SK-N-SH (cell line): Measurements from ENCODE around the gene RPSA. TPM values are rescaled to one million over a fixed set of nuclear protein-coding genes. Genes with fewer than 3 reads are reported as not detected.
"Not testable (repeated sequence)": the region's sequence is repeated elsewhere in the genome, so short reads cannot be mapped to it uniquely, and the experiment has no call there.

Source experiments
- CTCF ChIA-PET: fragments of 300-600, 350-600 bp; formaldehyde crosslinking; extraction: SDS; loops from one replicate; lab custom pipeline; 2021; lab: Yijun Ruan, JAX
- POLR2A ChIA-PET: fragments of 350-600 bp; sonication (Branson Sonifier 250); formaldehyde crosslinking; extraction: SDS; loops from one replicate; lab custom pipeline; 2020; ENCODE audit warnings: antibody characterized with exemption, inconsistent platforms; lab: Yijun Ruan, JAX
- DNase-seq: peaks from one replicate; pipeline ENCODE4 v3.0.0; 2012
- H2AFZ ChIP-seq: fragments of 200-600 bp; sonication (generic); 2 replicates; pipeline ENCODE4 v1.8.1; 2016; ENCODE audit warnings: antibody characterized with exemption, mild to moderate bottlenecking, low read depth
- H3F3A ChIP-seq: fragments of 200-600 bp; sonication (generic); replicated peaks from 2 replicates; pipeline ENCODE3; 2016; ENCODE audit warnings: antibody characterized with exemption, mild to moderate bottlenecking; ENCODE audit not compliant: insufficient read depth
- H3K27ac ChIP-seq, 2 experiments: fragments of 200-500 bp in 1 of 2; fragments of 200-600 bp in 1 of 2; sonication (Bioruptor generic) in 1 of 2; sonication (generic), shearing (Covaris generic) in 1 of 2; 2 replicates each; pipeline versions ENCODE4 v1.5.1 to v1.6.1; 2014 to 2016; ENCODE audit warnings: low read depth in 2 of 2, inconsistent platforms in 1 of 2, low read length in 1 of 2, mild to moderate bottlenecking in 1 of 2, mixed read lengths in 1 of 2
- H3K27me3 ChIP-seq: fragments of 200-600 bp; sonication (generic), shearing (Covaris generic); 2 replicates; pipeline ENCODE4 v1.6.1; 2016; ENCODE audit warnings: mixed run types; ENCODE audit not compliant: insufficient read depth
- H3K36me3 ChIP-seq, 2 experiments: fragments of 200-500 bp in 1 of 2; fragments of 200-600 bp in 1 of 2; sonication (Bioruptor generic) in 1 of 2; sonication (generic) in 1 of 2; replicated peaks in 1 of 2; 2 replicates each; pipeline versions ENCODE3 to v1.5.1; 2014 to 2016; ENCODE audit warnings: low read length in 1 of 2, mild to moderate bottlenecking in 1 of 2; ENCODE audit not compliant: insufficient read depth in 2 of 2, control insufficient read depth in 1 of 2
- H3K4me1 ChIP-seq, 2 experiments: fragments of 200-500 bp in 1 of 2; fragments of 200-600 bp in 1 of 2; sonication (Bioruptor generic) in 1 of 2; sonication (generic), shearing (Covaris generic) in 1 of 2; 2 replicates each; pipeline versions ENCODE4 v1.5.1 to v1.6.1; 2014 to 2016; ENCODE audit warnings: low read depth in 1 of 2, low read length in 1 of 2, mixed run types in 1 of 2; ENCODE audit not compliant: insufficient read depth in 2 of 2, control insufficient read depth in 1 of 2
- H3K4me2 ChIP-seq: fragments of 200-600 bp; sonication (generic), shearing (Covaris generic); 2 replicates; pipeline ENCODE4 v1.6.1; 2017; ENCODE audit warnings: mixed run types
- H3K4me3 ChIP-seq, 2 experiments: fragments of 200-500 bp in 1 of 2; fragments of 200-600 bp in 1 of 2; sonication (Bioruptor generic) in 1 of 2; sonication (generic), shearing (Covaris generic) in 1 of 2; 2 replicates each; pipeline versions ENCODE4 v1.5.1 to v1.8.1; 2014 to 2016; ENCODE audit warnings: low read depth in 2 of 2, inconsistent platforms in 1 of 2, low read length in 1 of 2, mild to moderate bottlenecking in 1 of 2, mixed read lengths in 1 of 2, moderate library complexity in 1 of 2
- H3K79me2 ChIP-seq: fragments of 200-600 bp; sonication (generic); 2 replicates; pipeline ENCODE4 v1.8.1; 2017; ENCODE audit warnings: mild to moderate bottlenecking; ENCODE audit not compliant: insufficient read depth
- H3K9ac ChIP-seq: fragments of 200-600 bp; sonication (generic); 2 replicates; pipeline ENCODE4 v1.6.1; 2017; ENCODE audit warnings: mixed run types
- H3K9me2 ChIP-seq: fragments of 200-600 bp; sonication (generic); 2 replicates; pipeline ENCODE4 v1.6.1; 2017; ENCODE audit warnings: mixed run types
- H3K9me3 ChIP-seq: fragments of 200-600 bp; sonication (generic); 2 replicates; pipeline ENCODE4 v1.6.1; 2017; ENCODE audit warnings: mixed run types, mild to moderate bottlenecking, moderate library complexity
- H4K20me1 ChIP-seq: fragments of 200-600 bp; sonication (generic); 2 replicates; pipeline ENCODE4 v1.6.1; 2017; ENCODE audit warnings: mild to moderate bottlenecking, mixed run types; ENCODE audit not compliant: insufficient read depth
- EZH2phosphoT487 ChIP-seq: fragments of 200-600 bp; sonication (generic); IDR thresholded peaks from 2 replicates; pipeline ENCODE4 v1.6.1; 2017; ENCODE audit warnings: low read depth, mixed run types, mild to moderate bottlenecking, antibody characterized with exemption, moderate library complexity, borderline replicate concordance
- FOSL2 ChIP-seq: IDR thresholded peaks from 2 replicates; pipeline ENCODE4 v1.4.0; 2012; ENCODE audit warnings: low read depth, mild to moderate bottlenecking, moderate library complexity, borderline replicate concordance
- GABPA ChIP-seq: IDR thresholded peaks from 2 replicates; pipeline ENCODE4 v1.4.0; 2012; ENCODE audit warnings: low read depth, mild to moderate bottlenecking
- JUND ChIP-seq: IDR thresholded peaks from 2 replicates; pipeline ENCODE4 v1.4.0; 2012
- NRF1 ChIP-seq: IDR thresholded peaks from 2 replicates; pipeline ENCODE4 v1.6.1; 2012; ENCODE audit warnings: low read depth, mild to moderate bottlenecking, low read length
- WGBS: methylation state at CpG from one replicate; pipeline ENCODE4 v1.1.6; 2017; ENCODE audit warnings: low lambda C conversion rate; 5-methylcytosine and 5-hydroxymethylcytosine counted together
- polyA plus RNA-seq, 3 experiments: library from polyadenylated mRNA; depleted of rRNA; stranded (reverse); fragments of >200 nt; gene quantifications; 2 replicates each; pipeline ENCODE4 v1.2.3, GENCODE V29; 2012
- small RNA-seq, 7 experiments: library from RNA; depleted of rRNA; stranded (forward); fragments of <200 nt; gene quantifications; one replicate each; pipeline ENCODE3, GENCODE V24; 2012
- TF ChIP-seq, protein P1 (sequence below): IDR thresholded peaks from 2 replicates; pipeline ENCODE4 v1.4.0; 2012; ENCODE audit warnings: low read depth
- TF ChIP-seq, protein P2 (sequence below): fragments of 150-350 bp; IDR thresholded peaks from 2 replicates; pipeline ENCODE4 v1.6.1; 2017; ENCODE audit warnings: antibody characterized with exemption, low read length, low read depth, borderline replicate concordance

RPSA gene
- polyA plus RNA-seq, 1 of the 3 experiments (the other 2 are of a cell fraction), result 2,958 TPM

DNA sequence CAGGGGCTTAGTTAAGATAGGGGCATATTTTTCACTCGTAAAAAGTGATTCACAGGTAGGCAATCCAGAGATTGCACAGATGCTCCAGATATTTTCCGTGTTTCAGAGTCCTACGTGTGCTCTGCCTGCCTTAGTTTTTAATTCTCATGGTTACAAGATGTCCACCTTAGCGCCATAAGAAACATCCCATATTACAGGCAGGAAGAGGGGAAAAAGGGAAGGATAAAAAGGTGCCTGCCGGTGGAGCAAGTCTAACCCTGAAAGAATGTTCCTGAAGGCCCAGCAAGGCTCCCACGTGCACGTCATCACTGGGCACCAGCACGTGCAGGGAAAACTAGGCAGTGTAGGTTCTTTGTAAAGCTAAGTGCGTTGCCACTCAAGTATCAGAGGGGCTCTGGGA lies 50.8 kb downstream of the RPSA start:
- H3K27ac ChIP-seq, result no peak overlapping the region
- no peak overlapping the region for H3K4me3 ChIP-seq
- ChIA-PET POLR2A (no interaction called here), CTCF (interaction anchor here (6.0 kb wide), 1 partner anchor 10 kb away, joined by 35 read pairs; no protein-coding TSS in a partner anchor)
- no peaks in the 10 kb centered on the region for H3K9me2 ChIP-seq
- H3K79me2 ChIP-seq, result no peaks in the 10 kb centered on the region
- no peaks in the 10 kb centered on the region for H3K4me1 ChIP-seq
- H3K9me3 ChIP-seq, result no peaks in the 10 kb centered on the region
- no peak overlapping the region for H3K4me2 ChIP-seq
- H3K27me3 ChIP-seq, result no peaks in the 10 kb centered on the region
- 58% methylated on average over 9 of the region's 9 CpGs for WGBS
- H3F3A ChIP-seq, result no peaks in the 10 kb centered on the region
- H3K36me3 ChIP-seq, result no peaks in the 10 kb centered on the region
- no peak overlapping the region for H3K9ac ChIP-seq
- H2AFZ ChIP-seq, result no peak overlapping the region
- no peaks in the 10 kb centered on the region for H4K20me1 ChIP-seq
- no peak for DNase-seq
- TF ChIP-seq, protein P1, sequence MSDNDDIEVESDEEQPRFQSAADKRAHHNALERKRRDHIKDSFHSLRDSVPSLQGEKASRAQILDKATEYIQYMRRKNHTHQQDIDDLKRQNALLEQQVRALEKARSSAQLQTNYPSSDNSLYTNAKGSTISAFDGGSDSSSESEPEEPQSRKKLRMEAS, result no peak

DNA sequence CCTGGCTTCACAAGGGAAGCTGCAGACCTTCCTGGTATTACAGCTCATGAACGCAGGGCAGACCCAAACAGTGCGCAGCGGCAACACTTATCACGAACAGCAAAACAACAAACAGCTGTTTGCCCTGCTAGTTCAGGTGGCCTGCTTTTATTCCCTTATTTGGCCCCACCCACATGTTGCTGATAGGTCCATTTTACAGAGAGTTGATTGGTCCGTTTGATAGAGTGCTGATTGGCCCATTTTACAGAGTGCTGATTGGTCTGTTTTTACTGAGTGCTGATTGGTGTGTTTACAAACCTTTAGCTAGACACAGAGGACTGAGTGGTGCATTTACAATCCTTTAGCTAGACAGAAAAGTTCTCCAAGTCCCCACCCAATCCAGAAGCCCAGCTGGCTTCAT lies 52.1 kb downstream of the RPSA start:
- DNase-seq, H3K4me3 ChIP-seq, H3K9ac ChIP-seq, POLR2A ChIA-PET, H3K27me3 ChIP-seq, H3K36me3 ChIP-seq, H4K20me1 ChIP-seq, H3K9me3 ChIP-seq, H3F3A ChIP-seq, H3K4me1 ChIP-seq, H3K27ac ChIP-seq, H2AFZ ChIP-seq, H3K9me2 ChIP-seq, H3K79me2 ChIP-seq, H3K4me2 ChIP-seq: not testable (repeated sequence)
- CTCF ChIA-PET, result interaction anchor here (6.0 kb wide), 1 partner anchor 11 kb away, joined by 35 read pairs; no protein-coding TSS in a partner anchor
- WGBS, result 70% methylated on average over 5 of the region's 5 CpGs

DNA sequence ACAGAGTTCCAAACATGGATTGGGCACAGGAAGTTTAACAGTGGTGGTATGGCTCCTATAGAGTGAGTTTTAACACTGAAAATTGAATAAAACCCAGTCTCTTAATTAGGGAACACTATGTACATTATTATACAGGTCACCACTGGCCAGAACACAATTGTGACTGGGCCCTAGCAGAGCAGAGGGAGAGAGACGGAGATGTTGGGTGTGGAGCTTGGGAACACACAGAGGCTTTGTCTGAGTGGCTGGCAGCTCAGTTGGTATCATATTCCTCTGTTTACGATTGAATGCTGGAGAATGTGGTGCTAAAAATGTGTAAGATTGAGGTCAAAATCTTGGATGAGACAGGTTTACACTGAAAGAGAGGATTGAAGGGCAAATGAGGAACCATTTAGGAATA lies 54.2 kb downstream of the RPSA start:
- POLR2A ChIA-PET, result no interaction called here
- Histone ChIP-seq H3K27ac (no peak overlapping the region), H3K79me2 (no peaks in the 10 kb centered on the region), H2AFZ (no peak overlapping the region), H3K36me3 (no peaks in the 10 kb centered on the region), H3K4me1 (no peaks in the 10 kb centered on the region), H3K9me3 (no peaks in the 10 kb centered on the region), H4K20me1 (no peaks in the 10 kb centered on the region), H3K9me2 (no peaks in the 10 kb centered on the region), H3K4me3 (no peak overlapping the region), H3K27me3 (no peaks in the 10 kb centered on the region), H3K9ac (no peak overlapping the region), H3F3A (no peaks in the 10 kb centered on the region), H3K4me2 (no peak overlapping the region)
- no peak for TF ChIP-seq EZH2phosphoT487
- TF ChIP-seq JUND, result no peak
- no peak for TF ChIP-seq FOSL2
- TF ChIP-seq GABPA, result no peak
- no peak for TF ChIP-seq NRF1
- TF ChIP-seq, protein P1, result no peak
- TF ChIP-seq, protein P2, sequence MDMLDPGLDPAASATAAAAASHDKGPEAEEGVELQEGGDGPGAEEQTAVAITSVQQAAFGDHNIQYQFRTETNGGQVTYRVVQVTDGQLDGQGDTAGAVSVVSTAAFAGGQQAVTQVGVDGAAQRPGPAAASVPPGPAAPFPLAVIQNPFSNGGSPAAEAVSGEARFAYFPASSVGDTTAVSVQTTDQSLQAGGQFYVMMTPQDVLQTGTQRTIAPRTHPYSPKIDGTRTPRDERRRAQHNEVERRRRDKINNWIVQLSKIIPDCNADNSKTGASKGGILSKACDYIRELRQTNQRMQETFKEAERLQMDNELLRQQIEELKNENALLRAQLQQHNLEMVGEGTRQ, result no peak
- 67% methylated on average over 2 of the region's 2 CpGs for WGBS
- DNase-seq, result no peak
- CTCF ChIA-PET, result interaction anchor here (1.2 to 6.0 kb wide), 2 partner anchors 14 to 39 kb away, joined by 3 to 35 read pairs; no protein-coding TSS in a partner anchor

Small RNA genes lying within 50 kb of the gene (small RNA-seq; reads per million reads assigned to genes)
- 0 reads per million in 7 experiments for gene SNORA6
- 0 reads per million in 7 experiments for gene SNORA62

Other genes with a start within 250 kb of the RPSA start
- not detected in 2 replicates for gene XIRP1, start 214.1 kb upstream of the RPSA start, polyA plus RNA-seq (2012; rRNA removed)
- not detected in 2 replicates for gene CX3CR1, start 126.7 kb upstream of the RPSA start, polyA plus RNA-seq (2012; rRNA removed)
- gene CCR8, start 77.0 kb upstream of the RPSA start, polyA plus RNA-seq (2012; rRNA removed), result not detected in 2 replicates
- gene SLC25A38, start 23.4 kb upstream of the RPSA start, polyA plus RNA-seq (2012; rRNA removed), result 34.9 and 45.0 TPM in 2 replicates
- not detected in 2 replicates for gene MOBP, start 61.0 kb downstream of the RPSA start, polyA plus RNA-seq (2012; rRNA removed)